Measurements from ENCODE around the gene SLC40A1.

DNA sequence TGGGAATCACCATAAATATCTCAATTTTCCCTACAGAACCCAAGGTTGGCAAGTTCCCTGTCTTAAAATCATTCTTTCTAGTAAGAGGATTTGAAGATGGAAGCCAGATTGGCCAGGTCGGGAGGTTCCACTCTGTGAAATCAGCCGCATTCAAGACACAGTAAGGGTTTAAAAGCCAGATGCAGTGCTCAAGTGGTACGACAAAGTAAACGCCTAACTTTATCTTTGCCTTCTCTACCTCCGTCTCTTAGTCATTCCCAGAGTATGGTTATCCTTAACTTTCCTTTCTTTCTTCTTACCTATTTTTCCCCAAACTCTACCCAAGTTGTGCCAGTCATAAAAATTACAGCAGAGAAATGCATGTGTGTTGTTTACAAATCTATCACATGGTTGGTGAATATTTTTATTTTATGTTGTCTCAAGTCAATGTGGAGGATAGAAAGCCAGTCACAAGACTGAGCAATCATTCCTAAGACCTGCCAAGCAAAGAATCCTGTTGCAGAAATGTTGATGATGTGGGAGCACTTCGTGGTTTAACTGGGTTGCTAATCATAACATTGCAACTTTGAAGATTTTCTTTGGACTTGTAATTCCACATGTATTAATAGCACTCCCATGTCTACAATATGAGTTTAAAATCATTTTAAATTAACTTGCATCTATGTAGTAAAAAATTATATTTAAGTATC is 62.6 kb downstream of the SLC40A1 start:
- TF ChIP-seq HDAC2 (CRISPR knock-in tag; IDR thresholded peaks at IDR 0.05), result no peak
- no peak for TF ChIP-seq REST (IDR thresholded peaks at IDR 0.05; ENCODE audit: borderline replicate concordance in 1 of 2, low read depth in 1 of 2, low read length in 2 of 2)
- no peak for TF ChIP-seq ZKSCAN5 (CRISPR knock-in tag; IDR thresholded peaks at IDR 0.05)
- TF ChIP-seq, protein P1, sequence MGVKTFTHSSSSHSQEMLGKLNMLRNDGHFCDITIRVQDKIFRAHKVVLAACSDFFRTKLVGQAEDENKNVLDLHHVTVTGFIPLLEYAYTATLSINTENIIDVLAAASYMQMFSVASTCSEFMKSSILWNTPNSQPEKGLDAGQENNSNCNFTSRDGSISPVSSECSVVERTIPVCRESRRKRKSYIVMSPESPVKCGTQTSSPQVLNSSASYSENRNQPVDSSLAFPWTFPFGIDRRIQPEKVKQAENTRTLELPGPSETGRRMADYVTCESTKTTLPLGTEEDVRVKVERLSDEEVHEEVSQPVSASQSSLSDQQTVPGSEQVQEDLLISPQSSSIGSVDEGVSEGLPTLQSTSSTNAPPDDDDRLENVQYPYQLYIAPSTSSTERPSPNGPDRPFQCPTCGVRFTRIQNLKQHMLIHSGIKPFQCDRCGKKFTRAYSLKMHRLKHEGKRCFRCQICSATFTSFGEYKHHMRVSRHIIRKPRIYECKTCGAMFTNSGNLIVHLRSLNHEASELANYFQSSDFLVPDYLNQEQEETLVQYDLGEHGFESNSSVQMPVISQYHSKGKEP (CRISPR knock-in tag; IDR thresholded peaks at IDR 0.05), result no peak
- no peak for TF ChIP-seq CTCF (CRISPR knock-in tag; IDR thresholded peaks at IDR 0.05)
- no peak for TF ChIP-seq CC2D1A (CRISPR knock-in tag; IDR thresholded peaks at IDR 0.05)
- TF ChIP-seq ZNF766 (CRISPR knock-in tag; IDR thresholded peaks at IDR 0.05; ENCODE audit: borderline replicate concordance), result no peak
- TF ChIP-seq ATF7 (IDR thresholded peaks at IDR 0.05), result no peak
- no peak for TF ChIP-seq ATF7 (CRISPR knock-in tag; IDR thresholded peaks at IDR 0.05)
- TF ChIP-seq, protein P2, sequence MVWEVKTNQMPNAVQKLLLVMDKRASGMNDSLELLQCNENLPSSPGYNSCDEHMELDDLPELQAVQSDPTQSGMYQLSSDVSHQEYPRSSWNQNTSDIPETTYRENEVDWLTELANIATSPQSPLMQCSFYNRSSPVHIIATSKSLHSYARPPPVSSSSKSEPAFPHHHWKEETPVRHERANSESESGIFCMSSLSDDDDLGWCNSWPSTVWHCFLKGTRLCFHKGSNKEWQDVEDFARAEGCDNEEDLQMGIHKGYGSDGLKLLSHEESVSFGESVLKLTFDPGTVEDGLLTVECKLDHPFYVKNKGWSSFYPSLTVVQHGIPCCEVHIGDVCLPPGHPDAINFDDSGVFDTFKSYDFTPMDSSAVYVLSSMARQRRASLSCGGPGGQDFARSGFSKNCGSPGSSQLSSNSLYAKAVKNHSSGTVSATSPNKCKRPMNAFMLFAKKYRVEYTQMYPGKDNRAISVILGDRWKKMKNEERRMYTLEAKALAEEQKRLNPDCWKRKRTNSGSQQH (CRISPR knock-in tag; IDR thresholded peaks at IDR 0.05; ENCODE audit: low read depth), result no peak
- no peak for TF ChIP-seq HES4 (CRISPR knock-in tag; IDR thresholded peaks at IDR 0.05; ENCODE audit: borderline replicate concordance)
